Dermis lymphatic vessel endothelial cell (primary cell): ENCODE results near the gene STAG1. TPM values are rescaled to one million over a fixed set of nuclear protein-coding genes. Genes with fewer than 3 reads are reported as not detected.

Source experiments
- total RNA-seq: library from RNA; depleted of rRNA; stranded (reverse); fragments of >200 nt; gene quantifications from 2 replicates; pipeline ENCODE4 v1.2.1, GENCODE V29; 2014

Gene STAG1
- 34.7 and 36.9 TPM in 2 replicates for total RNA-seq

GRCh38 chr3:136752172-136752421 lies at the start of gene STAG1:
STAG1 (minus strand) TSS chr3:136752378; CDS start chr3:136630898, 121,480 bp downstream.

Other genes with a start within 250 kb of the STAG1 start
- gene SLC35G2, start 66.7 kb upstream of the STAG1 start, total RNA-seq, result 23.8 and 33.4 TPM in 2 replicates
- 87.3 and 149 TPM in 2 replicates for gene NCK1, start 109.8 kb upstream of the STAG1 start, total RNA-seq
- gene IL20RB, start 205.6 kb upstream of the STAG1 start, total RNA-seq, result 0.17 and 0.54 TPM in 2 replicates